Mesodermal cell (in vitro differentiated cells): ENCODE results near the gene MCF2L.
"Not testable (repeated sequence)": the region's sequence is repeated elsewhere in the genome, so short reads cannot be mapped to it uniquely, and the experiment has no call there.

Experiments used
- H3K27ac ChIP-seq: 2 replicates; pipeline ENCODE4 v1.7.0; 2013; ENCODE audit warnings: mild to moderate bottlenecking, low read depth, low read length, moderate library complexity; ENCODE audit not compliant: severe bottlenecking
- H3K36me3 ChIP-seq: 2 replicates; pipeline ENCODE4 v1.7.1; 2013; ENCODE audit warnings: mild to moderate bottlenecking, low read length, moderate library complexity; ENCODE audit not compliant: control insufficient read depth, insufficient read depth
- H3K4me1 ChIP-seq: one replicate; pipeline ENCODE4 v1.7.1; 2013; ENCODE audit warnings: mild to moderate bottlenecking, low read length; ENCODE audit not compliant: insufficient read depth, control insufficient read depth, poor library complexity, severe bottlenecking
- H3K4me3 ChIP-seq: 2 replicates; pipeline ENCODE4 v1.7.0; 2013; ENCODE audit warnings: low read length, control low read depth, mild to moderate bottlenecking; ENCODE audit not compliant: insufficient read depth, poor library complexity, severe bottlenecking; ENCODE audit errors: extremely low read depth
- H3K9me3 ChIP-seq: 2 replicates; pipeline ENCODE4 v1.7.1; 2013; ENCODE audit warnings: mild to moderate bottlenecking, low read length, moderate library complexity; ENCODE audit not compliant: control insufficient read depth
- WGBS, 2 experiments: methylation state at CpG; one replicate each; pipeline ENCODE4 v1.1.5; 2013; ENCODE audit warnings: missing lambda C conversion rate in 2 of 2; ENCODE audit not compliant: insufficient coverage in 2 of 2; 5-methylcytosine and 5-hydroxymethylcytosine counted together

The MCF2L gene

GRCh38 chr13:113057559-113057958 is 88.5 kb downstream of the MCF2L start:
- H3K27ac ChIP-seq, H3K9me3 ChIP-seq, H3K36me3 ChIP-seq, H3K4me1 ChIP-seq, H3K4me3 ChIP-seq: not testable (repeated sequence)
- WGBS, 2 experiments, result 95 to 100% methylated on average over 1 to 3 of the region's 3 CpGs

GRCh38 chr13:113058129-113058987 is 89.3 kb downstream of the MCF2L start:
- 85 to 88% methylated on average over 14 to 21 of the region's 21 CpGs for WGBS, 2 experiments
- Histone ChIP-seq H3K27ac (no peak overlapping the region), H3K4me1 (no peaks in the 10 kb centered on the region), H3K4me3 (no peak overlapping the region), H3K9me3 (peaks cover 9% of the 10 kb centered on the region), H3K36me3 (no peaks in the 10 kb centered on the region)

GRCh38 chr13:113058988-113059850 is 90.2 kb downstream of the MCF2L start:
- WGBS, 2 experiments, result 96 to 98% methylated on average over 15 to 18 of the region's 22 CpGs
- Histone ChIP-seq H3K36me3 (no peaks in the 10 kb centered on the region), H3K4me1 (peaks cover 2% of the 10 kb centered on the region), H3K9me3 (peaks cover 9% of the 10 kb centered on the region), H3K27ac (no peak overlapping the region), H3K4me3 (no peak overlapping the region)

- Histone ChIP-seq H3K9me3 (peaks cover 9% of the 10 kb centered on the region), H3K4me1 (peaks cover 9% of the 10 kb centered on the region)
- 85 to 87% methylated on average over 13 to 15 of the region's 15 CpGs for WGBS, 2 experiments
These were observed 90.9 kb downstream of the MCF2L start for GRCh38 chr13:113059891-113060290.

GRCh38 chr13:113060557-113061270 is 91.7 kb downstream of the MCF2L start:
- 91 to 94% methylated on average over 22 to 25 of the region's 34 CpGs for WGBS, 2 experiments
- H3K4me3 ChIP-seq, result no peak overlapping the region
- H3K9me3 ChIP-seq, result peaks cover 9% of the 10 kb centered on the region
- H3K27ac ChIP-seq, result no peak overlapping the region
- H3K36me3 ChIP-seq, result no peaks in the 10 kb centered on the region
- H3K4me1 ChIP-seq, result peaks cover 14% of the 10 kb centered on the region

More at GRCh38 chr13:113059891-113060290, 90.9 kb downstream of the MCF2L start:
- Histone ChIP-seq H3K27ac (no peak overlapping the region), H3K4me3 (no peak overlapping the region), H3K36me3 (no peaks in the 10 kb centered on the region)

GRCh38 chr13:113061271-113061625 is 92.2 kb downstream of the MCF2L start:
- Histone ChIP-seq H3K4me3 (no peak overlapping the region), H3K4me1 (peaks cover 14% of the 10 kb centered on the region), H3K9me3 (peaks cover 9% of the 10 kb centered on the region), H3K36me3 (no peaks in the 10 kb centered on the region), H3K27ac (no peak overlapping the region)
- WGBS, 2 experiments, result 94 to 96% methylated on average over 5 to 8 of the region's 9 CpGs

- Histone ChIP-seq H3K4me3 (no peak overlapping the region), H3K27ac (no peak overlapping the region), H3K36me3 (no peaks in the 10 kb centered on the region), H3K9me3 (peaks cover 9% of the 10 kb centered on the region), H3K4me1 (peaks cover 14% of the 10 kb centered on the region)
- 91 to 95% methylated on average over 12 to 14 of the region's 14 CpGs for WGBS, 2 experiments
These were observed 92.9 kb downstream of the MCF2L start for GRCh38 chr13:113061796-113062425.

- Histone ChIP-seq H3K4me1 (peaks cover 14% of the 10 kb centered on the region), H3K4me3 (no peak overlapping the region), H3K27ac (no peak overlapping the region), H3K9me3 (peaks cover 6% of the 10 kb centered on the region), H3K36me3 (no peaks in the 10 kb centered on the region)
- WGBS, 2 experiments, result 93 to 95% methylated on average over 8 to 13 of the region's 14 CpGs
These were observed 93.7 kb downstream of the MCF2L start for GRCh38 chr13:113062691-113063090.

GRCh38 chr13:113063091-113063491 is 94.1 kb downstream of the MCF2L start:
- Histone ChIP-seq H3K27ac (no peak overlapping the region), H3K9me3 (peaks cover 2% of the 10 kb centered on the region), H3K4me3 (no peak overlapping the region), H3K36me3 (no peaks in the 10 kb centered on the region), H3K4me1 (peaks cover 14% of the 10 kb centered on the region)
- 93 to 97% methylated on average over 21 of the region's 22 CpGs for WGBS, 2 experiments

GRCh38 chr13:113064000-113064533 is 95.1 kb downstream of the MCF2L start:
- Histone ChIP-seq H3K4me1 (peaks cover 14% of the 10 kb centered on the region), H3K27ac (no peak overlapping the region), H3K4me3 (no peak overlapping the region), H3K9me3 (no peaks in the 10 kb centered on the region), H3K36me3 (no peaks in the 10 kb centered on the region)
- 90 to 97% methylated on average over 18 to 23 of the region's 29 CpGs for WGBS, 2 experiments
